ENCODE measurements around the gene C22orf31.

The C22orf31 gene

GRCh38 chr22:29080106-29080975 lies 18.7 kb upstream of the C22orf31 start:
- peak; percentile 40 for DNase-seq

- DNase-seq = peak; percentile 38
Measured at GRCh38 chr22:29079218-29079901, 17.7 kb upstream of the C22orf31 start.

- no peak for DNase-seq
Measured at GRCh38 chr22:29078869-29079207, 17.2 kb upstream of the C22orf31 start.

GRCh38 chr22:29078036-29078868 lies 16.6 kb upstream of the C22orf31 start:
- DNase-seq = no peak

- no peak for DNase-seq
Measured at GRCh38 chr22:29074276-29074772, 12.7 kb upstream of the C22orf31 start.

- no peak for DNase-seq
Measured at GRCh38 chr22:29073618-29074275, 12.1 kb upstream of the C22orf31 start.

- DNase-seq = no peak
Measured at GRCh38 chr22:29072979-29073617, 11.5 kb upstream of the C22orf31 start, which contains the start of gene KREMEN1. Gene KREMEN1 (plus strand): TSS chr22:29073035. CDS start chr22:29073131, 96 bp downstream.

- DNase-seq = peak; percentile 45
Measured at GRCh38 chr22:29072193-29072978, 10.8 kb upstream of the C22orf31 start.

- DNase-seq = no peak
Measured at GRCh38 chr22:29071261-29072045, 9.8 kb upstream of the C22orf31 start.

- DNase-seq = no peak
Measured at GRCh38 chr22:29070490-29070889, 8.9 kb upstream of the C22orf31 start.

- DNase-seq = no peak
Measured at GRCh38 chr22:29069463-29069862, 7.8 kb upstream of the C22orf31 start.

GRCh38 chr22:29065468-29066190 lies 4.0 kb upstream of the C22orf31 start:
- DNase-seq = no peak

- DNase-seq = no peak
Measured at GRCh38 chr22:29062286-29062821, 723 bp upstream of the C22orf31 start.

GRCh38 chr22:29060931-29061330 lies 700 bp downstream of the C22orf31 start:
- DNase-seq = no peak

- no peak for DNase-seq
Measured at GRCh38 chr22:29060251-29060869, 1.3 kb downstream of the C22orf31 start.

- DNase-seq = no peak
Measured at GRCh38 chr22:29056472-29056871, 5.2 kb downstream of the C22orf31 start.

- DNase-seq = no peak
Measured at GRCh38 chr22:29055192-29055830, 6.3 kb downstream of the C22orf31 start.

GRCh38 chr22:29054251-29054767 lies 7.3 kb downstream of the C22orf31 start:
- no peak for DNase-seq
